HEK293 (cell line): ENCODE measurements around the gene C1orf94.
"Not testable (repeated sequence)": the region's sequence is repeated elsewhere in the genome, so short reads cannot be mapped to it uniquely, and the experiment has no call there.

Source experiments
- ATF2 ChIP-seq: fragments of 450-650 bp; formaldehyde crosslinking; IDR thresholded peaks from 2 replicates; pipeline ENCODE4 v1.5.1; 2016; ENCODE audit warnings: missing biosample characterization, missing genetic modification characterization, low read depth
- CTCF ChIP-seq: fragments of 450-650 bp; formaldehyde crosslinking; IDR thresholded peaks from 2 replicates; pipeline ENCODE4 v1.5.1; 2016; ENCODE audit warnings: missing biosample characterization, missing genetic modification characterization
- KLF9 ChIP-seq: fragments of 450-650 bp; formaldehyde crosslinking; IDR thresholded peaks from 2 replicates; pipeline ENCODE4 v1.5.1; 2016; ENCODE audit warnings: missing biosample characterization, missing genetic modification characterization, low read depth
- TCF7L2 ChIP-seq: IDR thresholded peaks from 2 replicates; pipeline ENCODE4 v1.6.1; 2011; ENCODE audit warnings: low read depth, mild to moderate bottlenecking, inconsistent platforms, low read length, moderate library complexity, borderline replicate concordance
- ZNF140 ChIP-seq: fragments of 450-650 bp; formaldehyde crosslinking; IDR thresholded peaks from 2 replicates; pipeline ENCODE4 v1.5.1; 2016; ENCODE audit warnings: missing biosample characterization, missing genetic modification characterization
- ZNF280D ChIP-seq: fragments of 450-650 bp; formaldehyde crosslinking; IDR thresholded peaks from 2 replicates; pipeline ENCODE4 v1.5.1; 2016; ENCODE audit warnings: missing biosample characterization, missing genetic modification characterization
- ZNF560 ChIP-seq: fragments of 450-650 bp; formaldehyde crosslinking; IDR thresholded peaks from 2 replicates; pipeline ENCODE4 v1.5.1; 2017; ENCODE audit warnings: missing biosample characterization, missing genetic modification characterization, borderline replicate concordance
- ZNF701 ChIP-seq: fragments of 450-650 bp; formaldehyde crosslinking; IDR thresholded peaks from 2 replicates; pipeline ENCODE4 v1.5.1; 2016; ENCODE audit warnings: missing biosample characterization, missing genetic modification characterization

GRCh38 chr1:34183381-34183780 lies 6.7 kb downstream of the C1orf94 start:
- TF ChIP-seq TCF7L2; ATF2 (tag by site-specific recombination); ZNF701 (tag by site-specific recombination); KLF9 (tag by site-specific recombination); ZNF280D (tag by site-specific recombination); ZNF560 (tag by site-specific recombination); CTCF (tag by site-specific recombination); ZNF140 (tag by site-specific recombination): not testable (repeated sequence)
